K562 (cell line): ENCODE results near the gene EDN2.

Experiments
- BRF2 ChIP-seq: IDR thresholded peaks from 3 replicates; pipeline ENCODE4 v1.6.1; 2011; ENCODE audit warnings: borderline replicate concordance, mild to moderate bottlenecking; ENCODE audit not compliant: insufficient read length, insufficient read depth
- C11orf30 ChIP-seq: fragments of 450-650 bp; IDR thresholded peaks from 2 replicates; pipeline ENCODE4 v1.6.1; 2016; ENCODE audit warnings: low read depth, mild to moderate bottlenecking
- CEBPB ChIP-seq: fragments of 450-650 bp; IDR thresholded peaks from 2 replicates; pipeline ENCODE4 v1.6.1; 2016; ENCODE audit warnings: missing genetic modification characterization, missing compliant biosample characterization
- CTCF ChIP-seq, 3 experiments: IDR thresholded peaks in 2 of 3; conservative IDR thresholded peaks in 1 of 3; 2 replicates each; pipeline ENCODE4 v1.5.1; 2011 to 2012; ENCODE audit warnings: low read length in 3 of 3, mild to moderate bottlenecking in 3 of 3, control low read depth in 2 of 3, improper control_type of control experiment in 1 of 3, inconsistent platforms in 1 of 3, low read depth in 1 of 3, mixed read lengths in 1 of 3, moderate library complexity in 1 of 3; ENCODE audit not compliant: insufficient read depth in 2 of 3
- FOXK1 ChIP-seq: sonication (generic); formaldehyde crosslinking; IDR thresholded peaks from 2 replicates; pipeline ENCODE4 v1.8.0; 2022; ENCODE audit warnings: missing genetic modification reagents, mild to moderate bottlenecking, borderline replicate concordance
- MTA3 ChIP-seq: fragments of 450-650 bp; formaldehyde crosslinking; IDR thresholded peaks from 2 replicates; pipeline ENCODE4 v1.6.1; 2017; ENCODE audit warnings: mild to moderate bottlenecking, borderline replicate concordance
- NELFE ChIP-seq: IDR thresholded peaks from 2 replicates; pipeline ENCODE4 v1.6.1; 2011; ENCODE audit warnings: mild to moderate bottlenecking; ENCODE audit not compliant: insufficient read depth, insufficient read length
- POLR2AphosphoS2 ChIP-seq: IDR thresholded peaks from 2 replicates; pipeline ENCODE4 v1.6.1; 2012; ENCODE audit warnings: low read length, improper control_type of control experiment
- POLR3A ChIP-seq: IDR thresholded peaks from 2 replicates; pipeline ENCODE4 v1.6.1; 2011; ENCODE audit warnings: borderline replicate concordance, mild to moderate bottlenecking, moderate library complexity; ENCODE audit not compliant: insufficient read length, insufficient read depth; ENCODE audit errors: extremely low read depth
- SFPQ ChIP-seq: fragments of 200-400 bp; formaldehyde crosslinking; IDR thresholded peaks from 2 replicates; pipeline ENCODE4 v1.6.1; 2017; ENCODE audit warnings: mild to moderate bottlenecking, low read depth, low read length, moderate library complexity
- TAF7 ChIP-seq: fragments of 450-650 bp; IDR thresholded peaks from 2 replicates; pipeline ENCODE4 v1.6.1; 2016; ENCODE audit warnings: missing genetic modification characterization, missing compliant biosample characterization
- TARDBP ChIP-seq: fragments of 450-650 bp; IDR thresholded peaks from 2 replicates; pipeline ENCODE4 v1.6.1; 2016
- ZEB2 ChIP-seq: fragments of 450-650 bp; IDR thresholded peaks from 2 replicates; pipeline ENCODE4 v1.6.1; 2016

- no peak for TF ChIP-seq TAF7 (tag)
- no peak for TF ChIP-seq CTCF (IDR thresholded peaks at IDR 0.05 in 2 of 3, conservative IDR thresholded peaks at IDR 0.05 in 1 of 3; ENCODE audit: insufficient read depth in 2 of 3, low read depth in 1 of 3, low read length in 3 of 3)
- no peak for TF ChIP-seq TARDBP
- TF ChIP-seq SFPQ = no peak
- no peak for TF ChIP-seq CEBPB (tag)
- TF ChIP-seq POLR3A = no peak
- TF ChIP-seq ZEB2 = no peak
- no peak for TF ChIP-seq POLR2AphosphoS2
- no peak for TF ChIP-seq BRF2
- TF ChIP-seq FOXK1 = no peak
- no peak for TF ChIP-seq C11orf30
- TF ChIP-seq MTA3 = no peak
- TF ChIP-seq NELFE = no peak
Observed at GRCh38 chr1:41468122-41468762, 16.2 kb downstream of the EDN2 start.
